Endothelial cell of umbilical vein (primary cell): Measurements from ENCODE around the gene LCE2C. TPM values are rescaled to one million over a fixed set of nuclear protein-coding genes. Genes with fewer than 3 reads are reported as not detected.
"Not testable (repeated sequence)": the region's sequence is repeated elsewhere in the genome, so short reads cannot be mapped to it uniquely, and the experiment has no call there.

Source experiments
- BruUV-seq: library from RNA; stranded (reverse); fragments of 400-500 nt; replicated peaks from 2 replicates; lab custom pipeline; 2021; lab: Mats Ljungman, UMichigan
- CTCF ChIA-PET: fragments of 300-600, 350-600 bp; sonication (Branson Sonifier 250); formaldehyde crosslinking; loops from one replicate; lab custom pipeline; 2021; ENCODE audit warnings: antibody characterized with exemption, inconsistent platforms; lab: Charles Lee
- POLR2A ChIA-PET: fragments of 300-600, 350-600 bp; sonication (Branson Sonifier 250); formaldehyde crosslinking; loops from one replicate; lab custom pipeline; 2021; ENCODE audit warnings: antibody characterized with exemption, inconsistent platforms; lab: Charles Lee
- DNase-seq: peaks from one replicate; pipeline ENCODE4 v3.0.0-alpha.2; 2011; ENCODE audit warnings: low read depth, low spot score
- FAIRE-seq: peaks from 2 replicates; lab custom pipeline; 2011; peaks lifted over from hg19 to GRCh38; lab: Jason Lieb, UNC
- H2AFZ ChIP-seq: 2 replicates; pipeline ENCODE4 v1.6.0; 2012; ENCODE audit warnings: low read depth, low read length, control low read depth, inconsistent platforms
- H3K27ac ChIP-seq: 2 replicates; pipeline ENCODE4 v1.5.1; 2011; ENCODE audit warnings: low read depth, mild to moderate bottlenecking, control low read depth, low read length, moderate library complexity; ENCODE audit not compliant: insufficient read depth
- H3K27me3 ChIP-seq, 2 experiments: 2 replicates each; pipeline versions ENCODE4 v1.6.0 to v1.6.1; 2011; ENCODE audit warnings: low read length in 2 of 2, mixed read lengths in 1 of 2; ENCODE audit not compliant: control insufficient read depth in 2 of 2, insufficient read depth in 2 of 2
- H3K36me3 ChIP-seq, 2 experiments: 2 replicates in 1 of 2; 3 replicates in 1 of 2; pipeline ENCODE4 v1.5.1; 2011; ENCODE audit warnings: low read length in 2 of 2, mild to moderate bottlenecking in 1 of 2, moderate library complexity in 1 of 2; ENCODE audit not compliant: control insufficient read depth in 2 of 2, insufficient read depth in 2 of 2; ENCODE audit errors: extremely low read depth in 1 of 2
- H3K4me1 ChIP-seq: 3 replicates; pipeline ENCODE4 v1.5.1; 2011; ENCODE audit warnings: mild to moderate bottlenecking, low read length; ENCODE audit not compliant: control insufficient read depth, insufficient read depth; ENCODE audit errors: extremely low read depth
- H3K4me2 ChIP-seq: 2 replicates; pipeline ENCODE4 v1.6.1; 2011; ENCODE audit warnings: low read length, control low read depth, mixed read lengths; ENCODE audit not compliant: insufficient read depth
- H3K4me3 ChIP-seq, 3 experiments: fragments of 200-600 bp in 1 of 3; sonication (generic), shearing (Covaris generic) in 1 of 3; replicated peaks in 1 of 3; 2 replicates each; pipeline ENCODE4 v1.5.1; 2011 to 2016; ENCODE audit warnings: control low read depth in 3 of 3, low read length in 3 of 3, mild to moderate bottlenecking in 2 of 3, inconsistent platforms in 1 of 3, low read depth in 1 of 3, moderate library complexity in 1 of 3; ENCODE audit not compliant: insufficient read depth in 1 of 3
- H3K79me2 ChIP-seq: 2 replicates; pipeline ENCODE4 v1.6.0; 2012; ENCODE audit warnings: low read length, inconsistent platforms; ENCODE audit not compliant: control insufficient read depth, insufficient read depth
- H3K9ac ChIP-seq: replicated peaks from 2 replicates; pipeline ENCODE3; 2011; ENCODE audit warnings: low read length, control low read depth; ENCODE audit not compliant: insufficient read depth; ENCODE audit errors: extremely low read depth
- H3K9me1 ChIP-seq: replicated peaks from 3 replicates; pipeline ENCODE4 v1.6.0; 2011; ENCODE audit warnings: mild to moderate bottlenecking, low read length; ENCODE audit not compliant: control insufficient read depth, insufficient read depth; ENCODE audit errors: extremely low read depth
- H3K9me3 ChIP-seq: replicated peaks from 2 replicates; pipeline ENCODE4 v1.5.1; 2012; ENCODE audit warnings: low read length, inconsistent platforms; ENCODE audit not compliant: control insufficient read depth, insufficient read depth
- H4K20me1 ChIP-seq: replicated peaks from 2 replicates; pipeline ENCODE3; 2011; ENCODE audit warnings: mild to moderate bottlenecking, low read length; ENCODE audit not compliant: control insufficient read depth, insufficient read depth; ENCODE audit errors: extremely low read depth
- CTCF ChIP-seq, 2 donors: IDR thresholded peaks; 1 replicate in 1 of 2; 2 replicates in 1 of 2; pipeline ENCODE4 v1.5.1; 2011; ENCODE audit warnings: low read length in 2 of 2, mild to moderate bottlenecking in 2 of 2, moderate library complexity in 2 of 2, control low read depth in 1 of 2, inconsistent platforms in 1 of 2, low read depth in 1 of 2; ENCODE audit not compliant: insufficient read depth in 1 of 2; ENCODE audit errors: extremely low read depth in 1 of 2
- FOS ChIP-seq: IDR thresholded peaks from 2 replicates; pipeline ENCODE4 v1.6.1; 2011; ENCODE audit warnings: mild to moderate bottlenecking, low read length, moderate library complexity, borderline replicate concordance; ENCODE audit not compliant: insufficient read depth
- JUN ChIP-seq: IDR thresholded peaks from 2 replicates; pipeline ENCODE4 v1.6.1; 2011; ENCODE audit warnings: borderline replicate concordance, low read depth; ENCODE audit not compliant: insufficient read length, insufficient read depth
- MAX ChIP-seq: IDR thresholded peaks from 2 replicates; pipeline ENCODE4 v1.6.1; 2011; ENCODE audit not compliant: insufficient read depth, insufficient read length
- POLR2AphosphoS5 ChIP-seq: IDR thresholded peaks from 2 replicates; pipeline ENCODE4 v1.6.1; 2012; ENCODE audit warnings: low read depth, mild to moderate bottlenecking, control low read depth, low read length, moderate library complexity; ENCODE audit not compliant: insufficient read depth
- dilution Hi-C: fragments of 300-500 bp; cut with MboI; formaldehyde crosslinking; loops from one replicate; pipeline ENCODE4 v1.15.0; 2019; ENCODE audit warnings: low sequenced_read_pairs; ENCODE audit not compliant: extremely low pct_ligation_motif_present
- intact Hi-C: fragments of 100-400 bp; cut with micrococcal nuclease; formaldehyde crosslinking; loops from one replicate; pipeline ENCODE4 v1.10.0; 2022
- polyA plus RNA-seq, 4 experiments: library from polyadenylated mRNA; depleted of rRNA in 3 of 4; stranded (reverse) in 3 of 4; unstranded in 1 of 4; fragments of >200 nt; gene quantifications; 2 replicates each; pipeline versions ENCODE4 v1.2.1 to v1.2.3, GENCODE V29; 2011 to 2012; ENCODE audit warnings: missing spikeins in 1 of 4
- total RNA-seq: library from RNA; stranded (reverse); gene quantifications from 2 replicates; pipeline ENCODE4 v1.2.3, GENCODE V29; 2021

Gene LCE2C
- total and polyA plus RNA-seq, 2 donors (not counting 3 experiments of a cell fraction or from before 2014, with no cell fraction given): not detected

- POLR2A ChIA-PET: no interaction called here
Measured at GRCh38 chr1:152683846-152684245, 8.8 kb downstream of the LCE2C start.

GRCh38 chr1:152685823-152686222, 10.7 kb downstream of the LCE2C start, which contains the start of gene LCE2B:
Gene LCE2B, plus strand, starts transcription at chr1:152686123. Its CDS starts 721 bp downstream, at chr1:152686844.
- POLR2A ChIA-PET, H3K4me1 ChIP-seq, H3K9me3 ChIP-seq, FAIRE-seq, intact Hi-C loops, H3K9ac ChIP-seq, H3K27ac ChIP-seq, H3K4me3 ChIP-seq, dilution Hi-C loops, CTCF ChIA-PET, H3K27me3 ChIP-seq, H2AFZ ChIP-seq, H3K4me2 ChIP-seq, H4K20me1 ChIP-seq, BruUV-seq, H3K79me2 ChIP-seq, H3K36me3 ChIP-seq, DNase-seq, H3K9me1 ChIP-seq: not testable (repeated sequence)

More at GRCh38 chr1:152683846-152684245, 8.8 kb downstream of the LCE2C start:
- Histone ChIP-seq H3K79me2 (no peaks in the 10 kb centered on the region), H2AFZ (no peak overlapping the region), H3K9me1 (no peaks in the 10 kb centered on the region), H4K20me1 (no peaks in the 10 kb centered on the region), H3K9me3 (no peaks in the 10 kb centered on the region), H3K4me1 (no peaks in the 10 kb centered on the region), H3K27me3 (no peaks in the 10 kb centered on the region), H3K36me3 (no peaks in the 10 kb centered on the region), H3K4me3 (no peak overlapping the region), H3K27ac (no peak overlapping the region), H3K9ac (no peak overlapping the region), H3K4me2 (no peak overlapping the region)
- no TSS peak for BruUV-seq
- CTCF ChIA-PET: no interaction called here
- dilution Hi-C loops: no loop called here
- intact Hi-C loops: no loop called here
- TF ChIP-seq MAX: no peak
- no peak for TF ChIP-seq POLR2AphosphoS5
- TF ChIP-seq FOS: no peak
- TF ChIP-seq CTCF (IDR thresholded peaks at IDR 0.05; ENCODE audit: extremely low read depth in 1 of 2, insufficient read depth in 1 of 2, low read depth in 1 of 2, low read length in 2 of 2): no peak
- TF ChIP-seq JUN: no peak
- DNase-seq (no peak), FAIRE-seq (no peak)
